Smooth muscle cell of bladder (primary cell): Measurements from ENCODE around the gene GABRR3. TPM values are rescaled to one million over a fixed set of nuclear protein-coding genes. Genes with fewer than 3 reads are reported as not detected.

ENCODE experiments used
- total RNA-seq: library from RNA; depleted of rRNA; stranded (reverse); fragments of >200 nt; gene quantifications from 2 replicates; pipeline ENCODE4 v1.2.3, GENCODE V29; 2014

GABRR3 gene
- 0.09 and 0.14 TPM in 2 replicates for total RNA-seq

DNA sequence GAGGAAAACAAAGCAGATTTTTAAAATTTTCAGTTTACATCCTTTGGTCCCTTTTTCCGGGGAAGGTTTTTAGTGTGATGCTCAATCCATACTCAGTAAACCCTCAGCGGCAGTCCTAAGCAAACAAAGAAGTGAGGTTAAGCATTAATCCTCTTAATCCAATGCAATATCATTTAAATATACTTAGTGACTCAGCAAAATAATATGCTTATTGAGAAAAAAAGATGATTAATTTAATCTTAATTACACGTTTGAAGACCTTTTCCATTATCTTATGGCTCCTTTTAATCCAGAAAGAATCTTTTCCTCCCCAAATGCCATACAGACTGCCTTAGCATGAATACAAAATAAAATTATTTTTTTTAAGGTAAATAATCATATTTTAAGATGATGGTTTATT is at the start of gene GABRR3:
Gene GABRR3 (minus strand): TSS at position 108 of the 400 bp plus-strand sequence. CDS start 328 bp downstream, outside the sequence.

DNA sequence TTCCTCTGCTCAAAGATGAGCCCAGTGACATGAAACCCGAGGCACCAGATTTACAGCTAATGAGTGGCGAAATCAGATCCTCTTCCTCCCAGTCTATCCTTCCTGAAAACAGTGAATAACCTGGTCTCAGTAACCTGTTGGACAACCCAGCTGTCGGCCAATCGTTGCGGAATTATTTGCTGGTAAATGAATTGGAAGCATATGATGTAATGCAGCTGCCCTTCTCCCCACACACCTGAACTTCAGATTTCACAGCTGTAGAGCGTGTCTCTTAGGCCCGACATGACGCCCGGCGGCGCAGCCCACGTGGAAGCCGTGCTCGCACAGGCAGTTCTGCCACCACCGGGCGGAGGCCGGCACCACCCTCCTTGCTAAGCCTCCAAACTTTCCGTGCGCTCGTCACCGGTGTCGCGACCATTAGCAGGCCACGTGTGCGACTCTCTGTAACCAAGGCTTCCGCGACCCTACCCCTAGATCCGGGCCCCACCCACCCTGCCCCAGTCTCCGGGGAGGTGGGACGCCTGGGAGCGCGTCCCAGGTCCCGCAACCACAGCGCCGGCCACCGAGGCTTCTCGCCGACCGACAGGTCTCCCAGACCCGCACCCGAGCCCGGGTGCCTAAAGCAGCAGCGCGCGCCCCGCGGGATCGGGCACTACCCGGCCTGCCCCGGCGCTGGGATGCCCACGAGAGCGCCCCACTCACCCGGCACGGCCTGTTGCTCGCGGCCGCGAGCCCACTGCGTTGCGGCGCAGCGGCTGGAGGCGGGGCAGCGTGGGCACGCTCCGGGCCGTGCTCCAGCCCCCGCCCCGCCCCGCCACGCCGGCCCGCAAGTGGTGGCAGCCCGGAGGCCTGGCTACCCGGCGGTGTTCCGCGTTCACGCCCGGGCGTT is 63.2 kb downstream of the GABRR3 start, which contains the start of gene RIOX2:
Gene RIOX2 (minus strand): TSS at position 753 of the 889 bp plus-strand sequence. CDS start 4,838 bp downstream, outside the sequence.

Other genes with a start within 250 kb of the GABRR3 start
- 45.2 and 67.0 TPM in 2 replicates for gene CRYBG3, start 213.3 kb downstream of the GABRR3 start, total RNA-seq
- gene RIOX2, start 62.9 kb downstream of the GABRR3 start, total RNA-seq, result 44.6 and 83.9 TPM in 2 replicates
- gene OR5AC2, start 51.9 kb upstream of the GABRR3 start, total RNA-seq, result not detected in 2 replicates
- gene OR5H1, start 95.4 kb upstream of the GABRR3 start, total RNA-seq, result not detected in 2 replicates
- gene OR5H14, start 112.2 kb upstream of the GABRR3 start, total RNA-seq, result not detected in 2 replicates
- gene OR5H15, start 131.4 kb upstream of the GABRR3 start, total RNA-seq, result not detected in 2 replicates
- not detected in 2 replicates for gene OR5H6, start 228.9 kb upstream of the GABRR3 start, total RNA-seq
- not detected in 2 replicates for gene OR5H2, start 247.2 kb upstream of the GABRR3 start, total RNA-seq